Vagina (tissue), 2 donors: ENCODE measurements around the gene AFG3L2. TPM values are rescaled to one million over a fixed set of nuclear protein-coding genes. Genes with fewer than 3 reads are reported as not detected.

Source experiments
- DNase-seq, 2 donors: peaks; one replicate each; pipeline ENCODE4 v3.0.0-alpha.2; 2017; ENCODE audit errors: extremely low spot score in 2 of 2
- H3K27ac ChIP-seq: fragments of 200-600 bp; sonication (generic); one replicate; pipeline ENCODE4 v1.5.1; 2019
- H3K27me3 ChIP-seq: fragments of 200-600 bp; sonication (generic); one replicate; pipeline ENCODE4 v1.5.1; 2019
- H3K36me3 ChIP-seq, 2 donors: fragments of 200-600 bp; sonication (generic); one replicate each; pipeline ENCODE4 v1.5.1; 2017 to 2019
- H3K4me1 ChIP-seq: fragments of 200-600 bp; sonication (generic); one replicate; pipeline ENCODE4 v1.5.1; 2019
- H3K4me3 ChIP-seq, 2 donors: fragments of 200-600 bp; sonication (generic); 1 replicate in 1 of 2; 2 replicates in 1 of 2; pipeline ENCODE4 v1.5.1; 2016 to 2019
- H3K9me3 ChIP-seq: fragments of 200-600 bp; sonication (generic); one replicate; pipeline ENCODE4 v1.5.1; 2019
- CTCF ChIP-seq, 3 experiments: fragments of 450-650 bp in 2 of 3; fragments of 200-600 bp in 1 of 3; sonication (generic) in 1 of 3; IDR thresholded peaks; one replicate each; pipeline ENCODE4 v1.5.1; 2017 to 2019; ENCODE audit warnings: antibody characterized with exemption in 3 of 3, mild to moderate bottlenecking in 2 of 3, moderate library complexity in 2 of 3
- POLR2A ChIP-seq, 2 donors: fragments of 450-650 bp; IDR thresholded peaks; one replicate each; pipeline ENCODE4 v1.6.1; 2017; ENCODE audit warnings: antibody characterized with exemption in 2 of 2, mild to moderate bottlenecking in 2 of 2, moderate library complexity in 2 of 2
- POLR2AphosphoS5 ChIP-seq, 2 donors: sonication (generic); formaldehyde crosslinking; IDR thresholded peaks; one replicate each; pipeline ENCODE4 v1.9.0; 2017; ENCODE audit warnings: antibody characterized with exemption in 2 of 2, mild to moderate bottlenecking in 2 of 2, low read depth in 1 of 2; ENCODE audit not compliant: insufficient read depth in 1 of 2
- intact Hi-C: fragments of 100-400 bp; cut with DNase I; formaldehyde crosslinking; loops from one replicate; pipeline ENCODE4 v1.15.1; 2023
- total RNA-seq: library from RNA; depleted of rRNA; stranded (reverse); fragments of >200 nt; gene quantifications from one replicate; pipeline ENCODE4 v1.2.3, GENCODE V29; 2016

Gene AFG3L2
- total RNA-seq, 1 donor from 2014 or later, result 38.3 TPM

GRCh38 chr18:12315490-12315889 is 61.5 kb downstream of the AFG3L2 start:
- Histone ChIP-seq H3K9me3 (peaks cover 6% of the 10 kb centered on the region), H3K36me3 (peaks cover 0 to 25% of the 10 kb centered on the region in 2 donors), H3K4me3 (no peak overlapping the region), H3K4me1 (peaks cover 56% of the 10 kb centered on the region), H3K27ac (peak overlapping the region; percentile 15), H3K27me3 (no peaks in the 10 kb centered on the region)
- intact Hi-C loops, result no loop called here
- TF ChIP-seq CTCF (IDR thresholded peaks at IDR 0.05) (no peak), POLR2A (IDR thresholded peaks at IDR 0.05) (no peak), POLR2AphosphoS5 (IDR thresholded peaks at IDR 0.05; ENCODE audit: insufficient read depth in 1 of 2, low read depth in 1 of 2) (no peak)
- no peak for DNase-seq

GRCh38 chr18:12314591-12315305 is 62.3 kb downstream of the AFG3L2 start:
- H3K9me3 ChIP-seq, result peaks cover 6% of the 10 kb centered on the region
- no peak overlapping the region for H3K27ac ChIP-seq
- H3K4me1 ChIP-seq, result peaks cover 64% of the 10 kb centered on the region
- peaks cover 0 to 25% of the 10 kb centered on the region in 2 donors for H3K36me3 ChIP-seq
- no peak overlapping the region for H3K4me3 ChIP-seq
- intact Hi-C loops, result no loop called here
- TF ChIP-seq CTCF (IDR thresholded peaks at IDR 0.05), result no peak
- no peak for TF ChIP-seq POLR2A (IDR thresholded peaks at IDR 0.05)
- TF ChIP-seq POLR2AphosphoS5 (IDR thresholded peaks at IDR 0.05; ENCODE audit: insufficient read depth in 1 of 2, low read depth in 1 of 2), result no peak
- no peaks in the 10 kb centered on the region for H3K27me3 ChIP-seq
- peak in 1 of 2 donors; percentile 20 for DNase-seq

GRCh38 chr18:12313530-12314245 is 63.3 kb downstream of the AFG3L2 start:
- no peak overlapping the region for H3K27ac ChIP-seq
- intact Hi-C loops, result no loop called here
- peaks cover 73% of the 10 kb centered on the region for H3K4me1 ChIP-seq
- no peaks in the 10 kb centered on the region for H3K27me3 ChIP-seq
- H3K9me3 ChIP-seq, result peaks cover 6% of the 10 kb centered on the region
- H3K4me3 ChIP-seq, result no peak overlapping the region
- TF ChIP-seq CTCF (IDR thresholded peaks at IDR 0.05), result no peak
- no peak for TF ChIP-seq POLR2A (IDR thresholded peaks at IDR 0.05)
- no peak for TF ChIP-seq POLR2AphosphoS5 (IDR thresholded peaks at IDR 0.05; ENCODE audit: insufficient read depth in 1 of 2, low read depth in 1 of 2)
- peak in 1 of 2 donors; percentile 29 for DNase-seq
- H3K36me3 ChIP-seq, result peaks cover 0 to 25% of the 10 kb centered on the region in 2 donors

GRCh38 chr18:12312976-12313375 is 64.1 kb downstream of the AFG3L2 start:
- Histone ChIP-seq H3K36me3 (peaks cover 0 to 25% of the 10 kb centered on the region in 2 donors), H3K4me1 (peaks cover 66% of the 10 kb centered on the region), H3K9me3 (peaks cover 6% of the 10 kb centered on the region), H3K27ac (no peak overlapping the region), H3K27me3 (no peaks in the 10 kb centered on the region), H3K4me3 (no peak overlapping the region)
- no peak for TF ChIP-seq POLR2A (IDR thresholded peaks at IDR 0.05)
- no peak for TF ChIP-seq CTCF (IDR thresholded peaks at IDR 0.05)
- no peak for TF ChIP-seq POLR2AphosphoS5 (IDR thresholded peaks at IDR 0.05; ENCODE audit: insufficient read depth in 1 of 2, low read depth in 1 of 2)
- intact Hi-C loops, result no loop called here
- no peak for DNase-seq

- Histone ChIP-seq H3K9me3 (peaks cover 6% of the 10 kb centered on the region), H3K27ac (no peak overlapping the region), H3K4me3 (no peak overlapping the region), H3K36me3 (peaks cover 0 to 25% of the 10 kb centered on the region in 2 donors), H3K27me3 (no peaks in the 10 kb centered on the region), H3K4me1 (peaks cover 59% of the 10 kb centered on the region)
- intact Hi-C loops, result no loop called here
- DNase-seq, result no peak
- TF ChIP-seq POLR2AphosphoS5 (IDR thresholded peaks at IDR 0.05; ENCODE audit: insufficient read depth in 1 of 2, low read depth in 1 of 2), result no peak
- TF ChIP-seq POLR2A (IDR thresholded peaks at IDR 0.05), result no peak
- no peak for TF ChIP-seq CTCF (IDR thresholded peaks at IDR 0.05)
Measured at GRCh38 chr18:12310762-12311161, 66.3 kb downstream of the AFG3L2 start.
